Measurements from ENCODE around the gene SMAD3.
A peak's percentile ranks its signal among the peaks of the same experiment; 100 is the strongest.

The SMAD3 gene

DNA sequence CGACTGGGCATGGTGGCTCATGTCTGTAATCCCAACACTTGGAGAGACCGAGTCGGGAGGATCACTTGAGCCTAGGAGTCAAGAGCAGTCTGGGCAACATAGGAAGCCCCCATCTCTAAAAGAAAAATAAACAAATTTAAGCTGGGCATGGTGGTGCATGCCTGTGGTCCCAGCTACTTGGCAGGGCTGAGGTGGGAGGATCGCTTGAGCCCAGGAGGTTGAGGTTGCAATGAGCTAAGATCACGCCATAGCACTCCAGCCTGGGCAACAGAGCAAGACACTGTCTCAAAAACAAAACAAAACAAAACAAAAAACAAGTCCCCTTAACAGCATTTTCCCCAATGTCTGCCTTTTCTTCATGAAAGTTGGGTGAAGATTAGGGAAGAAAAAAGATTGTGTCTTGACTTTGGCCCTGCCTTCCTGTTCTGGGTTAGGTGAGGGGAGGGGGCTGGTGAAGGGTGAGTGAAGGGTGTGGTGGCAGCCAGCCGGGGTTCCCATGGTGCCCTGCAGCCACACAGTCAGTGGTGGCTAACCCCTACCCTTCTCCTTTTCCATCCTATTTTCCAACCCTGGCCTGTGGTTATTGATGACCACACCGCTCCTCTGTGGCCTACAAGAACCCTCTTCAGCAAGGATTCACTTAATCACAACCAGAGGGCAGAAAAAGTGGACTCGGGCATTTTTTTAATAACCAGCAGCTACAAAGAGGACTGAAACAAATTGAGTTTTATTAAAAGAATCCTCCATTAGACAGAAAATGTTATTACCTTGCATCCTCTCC is 28.4 kb upstream of the SMAD3 start:
- DNase-seq = no peak

- DNase-seq = no peak
Measured at GRCh38 chr15:67037694-67038093, 27.7 kb upstream of the SMAD3 start.

- no peak for DNase-seq
Measured at GRCh38 chr15:67038736-67039135, 26.7 kb upstream of the SMAD3 start.

GRCh38 chr15:67039384-67040075 is 25.9 kb upstream of the SMAD3 start:
- DNase-seq = no peak

DNA sequence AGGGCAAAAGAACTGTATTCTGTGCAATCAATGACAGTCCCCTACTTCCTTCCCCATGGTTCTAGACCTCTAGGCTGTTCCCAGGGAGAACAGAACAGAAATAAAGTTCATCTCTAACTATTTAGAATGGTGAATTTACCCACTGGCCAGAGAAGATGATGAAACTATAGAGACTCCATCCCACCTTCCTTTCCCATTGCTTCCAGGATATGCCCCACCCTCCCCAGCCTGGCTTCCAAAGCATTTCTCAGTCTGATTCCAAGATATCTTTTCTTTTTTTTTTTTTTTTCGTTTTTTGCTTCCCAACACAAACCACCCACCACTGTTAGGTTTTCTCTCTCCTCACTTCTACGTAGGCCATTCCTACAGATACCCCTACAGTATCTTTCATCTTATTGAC is 25.1 kb upstream of the SMAD3 start:
- no peak for DNase-seq

DNA sequence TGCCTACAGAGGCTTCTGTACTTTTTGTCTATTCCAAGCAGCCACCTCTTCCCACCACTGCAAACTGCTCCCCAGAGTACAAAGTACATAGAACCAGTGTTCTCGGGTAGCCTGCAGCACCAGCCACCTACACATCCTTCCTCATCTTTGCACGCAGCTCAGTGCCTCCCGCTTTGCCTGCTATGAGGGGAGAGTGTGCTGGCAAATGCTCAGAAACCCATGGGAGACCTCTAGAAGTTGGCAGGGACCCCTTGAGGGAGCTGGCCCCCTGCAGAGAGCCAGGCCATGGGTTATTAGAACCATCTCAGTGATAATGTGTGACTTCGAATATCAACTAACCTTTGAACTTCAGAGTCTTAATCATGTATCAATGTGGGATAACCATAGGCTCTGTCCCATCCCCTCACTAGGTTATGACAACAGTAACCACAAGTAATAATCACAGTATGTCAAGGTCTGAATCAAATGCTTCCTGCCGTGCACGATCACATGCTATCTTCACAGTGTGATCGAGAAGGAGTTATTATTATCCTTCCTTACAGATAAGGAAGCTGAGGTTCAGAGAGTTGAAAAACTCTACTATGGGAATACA is 22.8 kb upstream of the SMAD3 start:
- no peak for DNase-seq

DNA sequence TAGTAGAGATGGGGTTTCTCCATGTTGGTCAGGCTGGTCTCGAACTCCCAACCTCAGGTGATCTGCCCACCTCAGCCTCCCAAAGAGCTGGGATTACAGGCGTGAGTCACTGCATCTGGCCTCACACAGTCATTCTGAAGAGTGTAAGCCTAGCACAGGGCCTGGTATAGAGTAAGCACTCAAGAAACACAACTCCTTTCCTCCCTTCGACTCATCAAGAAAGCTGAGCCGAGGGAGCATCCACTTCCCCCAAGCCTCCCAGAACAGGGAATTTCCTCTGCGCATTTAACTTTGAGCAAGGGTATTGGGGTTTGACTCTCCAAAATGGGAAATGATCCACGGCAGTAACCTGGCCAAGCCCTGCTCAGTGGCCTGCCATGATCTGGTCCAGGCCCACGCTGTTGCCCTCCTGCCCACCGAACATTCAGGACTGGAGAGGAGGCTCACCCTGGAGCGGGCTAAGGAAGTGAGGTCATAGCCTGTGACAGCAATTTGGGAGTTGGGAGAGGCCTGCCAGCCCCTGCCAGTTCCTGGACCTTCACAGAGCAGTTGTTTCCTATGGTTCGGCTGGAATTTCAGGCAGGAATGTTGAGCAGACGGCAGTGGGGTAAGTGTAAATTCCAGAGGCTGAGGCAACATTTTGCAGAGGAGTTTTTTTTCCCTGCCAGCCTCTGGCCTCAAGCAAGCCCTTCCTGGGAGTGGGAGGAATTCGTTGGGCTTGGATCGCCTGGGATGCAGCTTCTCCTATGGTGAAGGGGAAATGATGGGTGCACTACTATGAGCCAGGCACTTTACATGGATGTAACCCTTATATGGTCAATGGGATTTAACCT is 21.2 kb upstream of the SMAD3 start:
- DNase-seq = no peak

GRCh38 chr15:67047149-67047661 is 18.2 kb upstream of the SMAD3 start:
- peak in 1 of 2 experiments; percentile 32 for DNase-seq

DNA sequence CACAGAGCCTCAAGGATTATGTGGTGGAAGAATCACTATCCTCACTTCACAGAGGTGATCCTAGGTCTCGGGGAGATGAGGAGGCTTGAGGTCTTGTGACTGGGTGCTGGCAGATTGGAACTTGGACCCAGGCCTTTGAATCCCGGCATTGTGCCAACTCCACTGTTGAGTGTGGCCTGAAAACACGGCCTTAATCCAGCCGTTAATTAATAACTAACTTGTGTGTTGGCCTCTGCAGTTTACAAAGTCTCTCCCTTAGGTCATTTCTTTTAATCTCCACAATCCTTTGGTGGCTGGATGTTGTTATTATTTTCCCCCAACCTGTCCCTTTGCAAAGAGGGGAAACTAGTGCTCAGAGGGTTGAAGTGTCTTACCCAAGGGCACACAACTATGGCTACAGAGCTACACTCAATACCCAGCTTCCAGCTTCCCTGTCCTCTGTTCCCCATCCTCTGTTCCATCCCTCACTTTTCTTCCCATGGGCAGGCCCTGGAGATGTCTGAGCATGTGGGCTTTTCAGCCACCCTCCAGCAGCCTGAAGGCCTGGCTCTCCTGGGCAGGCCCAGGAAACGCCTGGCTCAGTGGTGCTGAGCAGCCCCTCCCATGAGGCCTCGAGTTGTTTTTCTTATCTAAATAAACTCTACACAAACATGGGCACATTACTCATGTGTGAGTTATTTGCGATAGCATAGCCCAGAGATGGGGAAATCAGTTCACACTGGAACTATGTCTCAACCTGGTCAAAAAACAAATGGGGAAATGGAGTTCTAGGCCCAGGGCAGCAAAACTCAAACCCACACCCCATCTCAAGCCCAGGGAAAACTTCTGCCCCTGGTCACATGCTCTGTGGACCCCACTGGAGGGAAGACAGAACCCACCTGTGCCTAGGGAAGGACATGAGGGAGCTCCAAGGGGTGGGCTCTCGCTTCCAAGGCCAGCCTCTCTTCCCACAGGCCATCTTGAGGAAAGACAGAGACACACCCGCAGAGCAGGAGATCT is 16.8 kb upstream of the SMAD3 start:
- DNase-seq = no peak

DNA sequence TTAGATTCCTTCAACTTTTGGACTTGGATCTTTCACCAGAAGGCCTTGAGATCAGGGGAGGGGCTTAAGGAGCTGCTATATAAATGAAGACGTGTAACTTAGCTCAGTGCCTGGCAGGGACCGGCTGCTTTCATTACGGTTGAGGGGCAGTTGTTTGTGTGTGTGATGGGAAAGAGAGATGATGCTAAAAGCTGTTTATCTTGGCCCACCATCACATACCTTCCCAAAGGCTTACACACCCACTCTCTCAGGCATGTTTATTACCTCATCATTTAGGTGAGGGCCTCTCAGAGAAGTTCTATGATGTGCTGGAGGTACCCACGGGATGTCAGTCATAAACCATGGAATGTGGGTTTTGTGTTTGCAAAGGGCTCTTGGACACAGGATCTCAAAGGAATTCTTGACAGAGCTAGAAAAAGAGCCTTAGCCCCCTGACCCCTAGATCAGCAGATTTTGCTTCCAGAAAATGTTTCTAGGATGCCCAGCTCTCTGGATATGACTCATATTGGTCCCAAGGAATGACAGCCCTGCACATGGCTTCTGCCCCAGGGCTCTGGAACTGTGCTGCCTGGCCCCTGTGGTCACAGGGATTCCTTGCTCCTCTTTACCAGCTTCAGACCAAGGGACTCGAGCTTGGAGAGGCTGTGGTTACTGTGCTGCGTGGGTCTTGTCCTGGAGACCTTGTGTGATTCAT is 15.9 kb upstream of the SMAD3 start:
- no peak for DNase-seq

- no peak for DNase-seq
Measured at GRCh38 chr15:67050062-67050461, 15.3 kb upstream of the SMAD3 start.

DNA sequence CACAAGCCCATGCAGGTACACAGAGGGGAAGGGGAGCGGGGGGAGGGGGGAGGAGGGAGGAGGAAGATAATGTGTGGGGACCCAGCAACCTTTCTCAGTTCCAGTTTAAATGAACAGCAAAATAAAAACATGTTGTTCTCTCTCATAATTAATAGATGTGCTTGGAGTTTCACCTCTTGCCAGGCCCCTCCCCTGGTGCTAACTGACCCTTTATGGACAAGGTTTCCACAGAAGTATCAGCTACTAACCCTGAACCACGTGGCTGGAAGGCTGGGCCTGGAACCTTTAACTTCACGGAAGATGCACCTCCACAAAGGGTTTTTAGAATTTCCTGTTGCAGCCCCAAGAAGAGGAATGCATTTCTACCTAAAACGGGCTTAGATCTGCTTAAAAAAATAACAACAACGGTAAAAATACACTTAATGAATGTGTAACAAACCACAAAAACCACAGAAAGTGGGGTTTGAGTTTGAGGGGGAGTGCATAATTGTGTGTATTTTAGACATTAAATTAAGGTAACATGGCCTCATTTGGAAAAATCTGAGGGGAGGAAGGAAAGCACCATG is 14.8 kb upstream of the SMAD3 start:
- no peak for DNase-seq

GRCh38 chr15:67051088-67052045 is 14.0 kb upstream of the SMAD3 start:
- no peak for DNase-seq

GRCh38 chr15:67054676-67055075 is 10.7 kb upstream of the SMAD3 start:
- DNase-seq = no peak

DNA sequence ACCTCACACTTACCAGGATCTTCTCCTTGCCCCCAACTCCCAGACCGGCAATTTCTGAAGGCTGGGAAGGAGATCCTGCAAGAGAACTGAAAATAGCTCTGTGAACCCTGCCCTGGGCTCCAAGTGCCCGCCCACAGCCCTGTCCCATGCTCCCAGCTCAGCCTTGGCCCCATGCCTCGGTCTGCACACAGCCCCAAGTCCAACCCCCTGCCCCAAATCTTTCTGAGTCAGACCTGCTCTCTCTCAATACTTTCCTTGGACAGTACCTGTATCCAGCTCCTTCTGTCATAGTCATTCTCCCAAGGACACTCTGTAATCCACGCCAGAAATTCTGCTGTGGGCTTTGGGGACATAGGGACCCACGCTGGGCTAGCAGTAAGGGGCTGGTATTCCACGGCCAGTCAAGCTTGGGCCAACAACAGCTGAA is 6.3 kb upstream of the SMAD3 start:
- no peak for DNase-seq

DNA sequence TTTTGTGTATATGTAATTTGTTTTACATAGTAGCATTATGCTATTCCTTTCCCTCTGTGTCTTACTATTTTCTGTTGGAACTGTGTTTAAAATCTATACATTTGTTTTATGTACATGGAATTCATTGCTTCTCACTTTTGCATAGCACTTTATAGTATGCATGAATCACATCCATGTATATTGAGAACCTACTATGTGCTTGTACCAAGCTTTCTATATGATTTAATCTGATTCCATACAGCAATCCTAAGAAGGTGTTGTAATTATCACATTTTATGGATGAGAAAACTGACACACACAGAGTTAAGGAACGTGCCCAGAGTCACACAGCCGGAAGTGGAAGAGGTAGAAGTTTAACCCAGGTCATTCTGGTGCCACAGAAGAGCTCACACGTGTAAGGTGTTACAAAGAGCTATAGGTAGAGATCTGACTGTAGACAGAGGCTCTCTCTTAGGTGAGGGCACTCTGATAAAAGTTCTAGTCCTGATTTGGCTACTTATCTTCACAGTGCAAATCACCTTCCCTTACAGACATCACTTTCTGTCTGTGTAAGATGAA is 3.5 kb upstream of the SMAD3 start:
- no peak for DNase-seq

DNA sequence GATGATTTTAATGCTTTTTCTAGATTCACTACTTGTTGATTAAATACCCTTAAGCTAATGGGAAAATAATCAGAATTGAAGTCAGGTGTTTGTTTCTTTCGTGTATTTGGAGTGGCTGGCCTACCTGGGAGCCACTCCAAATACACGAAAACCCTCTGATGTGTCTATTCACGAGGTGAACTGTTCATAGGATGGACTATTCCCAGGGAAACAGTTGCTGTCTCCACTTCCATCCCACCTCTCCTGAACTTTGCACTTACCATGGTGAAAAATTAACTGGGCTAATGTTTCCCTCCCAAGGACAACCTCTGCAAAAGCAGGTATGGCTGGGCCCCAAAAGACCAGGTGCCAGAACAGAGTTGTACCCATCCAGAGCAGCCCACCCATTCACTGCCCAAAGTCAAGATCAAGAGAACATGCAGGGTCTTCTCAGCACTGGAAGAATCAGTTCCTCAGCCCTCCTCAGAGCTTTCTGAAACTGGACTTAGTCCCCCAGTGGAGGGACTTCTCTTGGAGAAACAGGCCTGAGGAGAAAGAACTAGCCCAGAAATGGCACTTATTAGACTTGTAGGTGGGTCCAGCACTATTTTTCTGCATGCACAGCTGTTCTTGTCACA is 2.9 kb upstream of the SMAD3 start:
- no peak for DNase-seq

All from NCI-H2081 (cell line).